H9 (cell line): Measurements from ENCODE around the gene PMF1. TPM values are rescaled to one million over a fixed set of nuclear protein-coding genes. Genes with fewer than 3 reads are reported as not detected.
A peak's percentile ranks its signal among the peaks of the same experiment; 100 is the strongest.

ENCODE experiments used
- DNase-seq: peaks from one replicate; pipeline ENCODE4 v3.0.0-alpha.2; 2017
- H2AFZ ChIP-seq: one replicate; pipeline ENCODE4 v1.6.1; 2013; ENCODE audit warnings: mild to moderate bottlenecking, low read length, control low read depth, moderate library complexity
- H2AK5ac ChIP-seq: 2 replicates; pipeline ENCODE4 v1.6.1; 2013; ENCODE audit warnings: low read length, control low read depth, mixed read lengths; ENCODE audit not compliant: insufficient read length
- H2BK120ac ChIP-seq: one replicate; pipeline ENCODE4 v1.6.1; 2013; ENCODE audit warnings: low read depth, mild to moderate bottlenecking, low read length, control low read depth, inconsistent platforms; ENCODE audit not compliant: poor library complexity, severe bottlenecking
- H2BK12ac ChIP-seq: 2 replicates; pipeline ENCODE4 v1.6.1; 2013; ENCODE audit warnings: low read length, control low read depth, mixed read lengths, low read depth; ENCODE audit not compliant: insufficient read length
- H2BK15ac ChIP-seq: 2 replicates; pipeline ENCODE4 v1.6.1; 2013; ENCODE audit warnings: low read depth, low read length, control low read depth
- H2BK20ac ChIP-seq: one replicate; pipeline ENCODE4 v1.6.1; 2013; ENCODE audit warnings: low read depth, mild to moderate bottlenecking, low read length, control low read depth, inconsistent platforms; ENCODE audit not compliant: poor library complexity, severe bottlenecking
- H2BK5ac ChIP-seq: 2 replicates; pipeline ENCODE4 v1.6.1; 2013; ENCODE audit warnings: low read length, control low read depth, mixed read lengths; ENCODE audit not compliant: insufficient read length
- H3K14ac ChIP-seq: 2 replicates; pipeline ENCODE4 v1.6.1; 2013; ENCODE audit warnings: low read length, control low read depth; ENCODE audit not compliant: insufficient read depth
- H3K18ac ChIP-seq: 2 replicates; pipeline ENCODE4 v1.6.1; 2013; ENCODE audit warnings: low read depth, mild to moderate bottlenecking, mixed read lengths, low read length, control low read depth; ENCODE audit not compliant: insufficient read length
- H3K23ac ChIP-seq: 2 replicates; pipeline ENCODE4 v1.6.1; 2013; ENCODE audit warnings: low read length, control low read depth, mixed read lengths, low read depth; ENCODE audit not compliant: insufficient read length
- H3K23me2 ChIP-seq: 2 replicates; pipeline ENCODE4 v1.6.1; 2013; ENCODE audit warnings: low read depth, mild to moderate bottlenecking, mixed read lengths, low read length, control low read depth; ENCODE audit not compliant: insufficient read length, poor library complexity, severe bottlenecking
- H3K27ac ChIP-seq: 2 replicates; pipeline ENCODE4 v1.5.1; 2013; ENCODE audit warnings: low read length, control low read depth, mixed read lengths, low read depth; ENCODE audit not compliant: insufficient read length
- H3K27me3 ChIP-seq: 2 replicates; pipeline ENCODE4 v1.6.1; 2013; ENCODE audit warnings: low read length, control low read depth, inconsistent platforms; ENCODE audit not compliant: insufficient read depth
- H3K4ac ChIP-seq: 2 replicates; pipeline ENCODE4 v1.6.1; 2013; ENCODE audit warnings: low read depth, mild to moderate bottlenecking, control low read depth, inconsistent platforms, low read length, moderate library complexity
- H3K4me1 ChIP-seq: 2 replicates; pipeline ENCODE4 v1.6.1; 2013; ENCODE audit warnings: low read length, control low read depth, inconsistent platforms; ENCODE audit not compliant: insufficient read depth
- H3K4me2 ChIP-seq: 2 replicates; pipeline ENCODE4 v1.6.1; 2013; ENCODE audit warnings: low read length, control low read depth, mixed read lengths; ENCODE audit not compliant: insufficient read length, insufficient read depth
- H3K56ac ChIP-seq: 2 replicates; pipeline ENCODE4 v1.6.1; 2013; ENCODE audit warnings: low read depth, mild to moderate bottlenecking, mixed read lengths, low read length, control low read depth; ENCODE audit not compliant: insufficient read length
- H3K79me1 ChIP-seq: 2 replicates; pipeline ENCODE4 v1.6.1; 2013; ENCODE audit warnings: low read depth, mild to moderate bottlenecking, moderate library complexity, low read length, control low read depth, inconsistent platforms; ENCODE audit not compliant: insufficient read depth, poor library complexity, severe bottlenecking
- H3K79me2 ChIP-seq: 2 replicates; pipeline ENCODE4 v1.6.1; 2013; ENCODE audit warnings: low read length, control low read depth, inconsistent platforms; ENCODE audit not compliant: insufficient read depth
- H3K9ac ChIP-seq: 2 replicates; pipeline ENCODE4 v1.6.1; 2013; ENCODE audit warnings: low read length, control low read depth, mixed read lengths; ENCODE audit not compliant: insufficient read length; ENCODE audit errors: extremely low read depth
- H3K9me3 ChIP-seq: one replicate; pipeline ENCODE4 v1.6.1; 2013; ENCODE audit warnings: low read depth, low read length, inconsistent platforms; ENCODE audit not compliant: control insufficient read depth
- H3T11ph ChIP-seq: one replicate; pipeline ENCODE4 v1.6.1; 2013; ENCODE audit warnings: mild to moderate bottlenecking, low read length, control low read depth, inconsistent platforms
- H4K20me1 ChIP-seq: one replicate; pipeline ENCODE4 v1.6.1; 2013; ENCODE audit not compliant: control insufficient read depth, insufficient read length, insufficient read depth
- H4K5ac ChIP-seq: 2 replicates; pipeline ENCODE4 v1.6.1; 2013; ENCODE audit warnings: low read depth, mild to moderate bottlenecking, mixed read lengths, low read length, control low read depth; ENCODE audit not compliant: insufficient read length
- H4K8ac ChIP-seq: replicated peaks from 2 replicates; pipeline ENCODE4 v1.6.1; 2013; ENCODE audit warnings: low read length, control low read depth, mixed read lengths, low read depth; ENCODE audit not compliant: insufficient read length
- H4K91ac ChIP-seq: 2 replicates; pipeline ENCODE4 v1.6.1; 2013; ENCODE audit warnings: low read depth, mild to moderate bottlenecking, moderate library complexity, mixed read lengths, low read length, control low read depth; ENCODE audit not compliant: insufficient read length
- H3K27ac Mint-ChIP-seq, 3 experiments: 2 replicates in 2 of 3; 3 replicates in 1 of 3; pipeline ENCODE4 v1.8.0; 2020 to 2021; ENCODE audit warnings: mixed read lengths in 3 of 3, mild to moderate bottlenecking in 1 of 3, moderate library complexity in 1 of 3
- H3K27me3 Mint-ChIP-seq: 2 replicates; pipeline ENCODE4 v1.8.0; 2021; ENCODE audit warnings: low read depth, mild to moderate bottlenecking, moderate library complexity, mixed read lengths
- H3K36me3 Mint-ChIP-seq, 3 experiments: 2 replicates in 2 of 3; 3 replicates in 1 of 3; pipeline ENCODE4 v1.8.0; 2020 to 2021; ENCODE audit warnings: low read depth in 3 of 3, mixed read lengths in 3 of 3; ENCODE audit not compliant: insufficient read depth in 1 of 3
- H3K4me1 Mint-ChIP-seq, 2 experiments: 2 replicates each; pipeline ENCODE4 v1.8.0; 2020; ENCODE audit warnings: mixed read lengths in 2 of 2
- H3K4me3 Mint-ChIP-seq, 2 experiments: 2 replicates in 1 of 2; 3 replicates in 1 of 2; pipeline ENCODE4 v1.8.0; 2020 to 2021; ENCODE audit warnings: mild to moderate bottlenecking in 2 of 2, mixed read lengths in 2 of 2, moderate library complexity in 1 of 2
- H3K9me3 Mint-ChIP-seq, 2 experiments: 2 replicates in 1 of 2; 3 replicates in 1 of 2; pipeline ENCODE4 v1.8.0; 2020; ENCODE audit warnings: mild to moderate bottlenecking in 2 of 2, mixed read lengths in 2 of 2, moderate library complexity in 1 of 2
- WGBS: extraction: QIAGEN DNeasy Blood & Tissue Kit; methylation state at CpG from one replicate; pipeline ENCODE4 v1.1.7; 2013; ENCODE audit warnings: missing lambda C conversion rate, low lambda C conversion rate, mixed read lengths; ENCODE audit not compliant: insufficient read length; ENCODE audit errors: extremely low coverage; 5-methylcytosine and 5-hydroxymethylcytosine counted together
- total RNA-seq: library from RNA; stranded (reverse); gene quantifications from 2 replicates; pipeline ENCODE4 v1.2.1, GENCODE V29; 2021
- TF ChIP-seq, protein P1 (sequence below): fragments of 200-600 bp; sonication (generic); conservative IDR thresholded peaks from 3 replicates; pipeline ENCODE4 v1.8.0; 2021; ENCODE audit warnings: antibody characterized with exemption, mild to moderate bottlenecking

Gene PMF1
- total RNA-seq, 1 experiment from 2014 or later, result 136 TPM

DNA sequence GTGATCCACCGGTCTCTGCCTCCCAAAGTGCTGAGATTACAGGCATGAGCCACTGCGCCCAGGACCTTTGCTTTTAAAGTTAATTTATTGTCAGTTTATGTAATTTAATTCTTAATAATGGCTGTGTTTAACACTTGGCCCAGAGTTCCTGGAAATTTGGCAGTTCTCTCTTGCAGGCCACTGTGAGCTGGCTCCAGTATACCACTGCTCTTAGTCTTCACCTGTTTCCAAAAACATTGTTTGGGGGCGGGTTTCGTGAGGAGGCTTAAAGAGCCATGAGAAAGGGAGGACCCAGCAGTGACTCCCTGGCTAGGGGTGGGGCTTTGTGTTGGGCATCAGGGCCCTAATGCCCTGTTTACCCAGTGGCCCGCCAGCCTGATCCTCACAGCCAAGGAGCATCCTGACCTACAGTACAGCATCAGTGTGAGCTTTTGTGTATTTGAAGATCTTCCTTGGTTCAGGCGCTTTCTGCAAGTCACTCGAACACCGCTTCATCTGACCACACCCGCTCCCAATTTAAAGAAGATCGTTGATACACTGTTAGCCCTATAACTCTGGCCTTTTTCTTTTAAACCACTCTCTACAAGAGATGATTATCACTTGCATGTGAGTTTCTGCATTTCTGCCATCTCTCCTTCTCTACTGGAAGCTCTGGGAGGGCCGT, 17.1 kb downstream of the PMF1 start:
- Histone ChIP-seq H3K4ac (no peak overlapping the region), H3K9me3 (no peaks in the 10 kb centered on the region), H3K4me1 (no peaks in the 10 kb centered on the region), H2AK5ac (no peak overlapping the region), H3K18ac (no peak overlapping the region), H3K14ac (no peak overlapping the region), H4K20me1 (no peaks in the 10 kb centered on the region), H3K23me2 (no peaks in the 10 kb centered on the region), H4K8ac (no peak overlapping the region), H2AFZ (no peak overlapping the region), H4K91ac (no peak overlapping the region), H3K79me1 (no peaks in the 10 kb centered on the region), H3K27ac (no peak overlapping the region), H2BK15ac (no peak overlapping the region), H2BK120ac (no peak overlapping the region), H3K4me2 (no peak overlapping the region), H4K5ac (no peak overlapping the region), H2BK12ac (no peak overlapping the region), H2BK5ac (no peak overlapping the region), H3K23ac (no peak overlapping the region), H3K9ac (no peak overlapping the region), H3K27me3 (no peaks in the 10 kb centered on the region; the same call in 1 of the 2 replicates), H2BK20ac (no peak overlapping the region), H3K56ac (no peak overlapping the region), H3K79me2 (no peaks in the 10 kb centered on the region), H3T11ph (no peak overlapping the region)
- DNase-seq, result no peak
- Mint-ChIP-seq H3K4me3 (peak overlapping the region in 1 of 2 experiments; percentile 23; a peak in 1 of 5 replicates), H3K4me1 (peaks cover 5 to 6% of the 10 kb centered on the region in 2 experiments), H3K9me3 (no peaks in the 10 kb centered on the region), H3K27ac (peak overlapping the region in 1 of 3 experiments; percentile 51; a peak in 3 of 7 replicates), H3K27me3 (no peaks in the 10 kb centered on the region), H3K36me3 (peaks cover 20 to 57% (median 51%) of the 10 kb centered on the region in 3 experiments)
- no CpG with 5 or more reads among the region's 11 CpGs for whole genome bisulfite sequencing
- TF ChIP-seq, protein P1, sequence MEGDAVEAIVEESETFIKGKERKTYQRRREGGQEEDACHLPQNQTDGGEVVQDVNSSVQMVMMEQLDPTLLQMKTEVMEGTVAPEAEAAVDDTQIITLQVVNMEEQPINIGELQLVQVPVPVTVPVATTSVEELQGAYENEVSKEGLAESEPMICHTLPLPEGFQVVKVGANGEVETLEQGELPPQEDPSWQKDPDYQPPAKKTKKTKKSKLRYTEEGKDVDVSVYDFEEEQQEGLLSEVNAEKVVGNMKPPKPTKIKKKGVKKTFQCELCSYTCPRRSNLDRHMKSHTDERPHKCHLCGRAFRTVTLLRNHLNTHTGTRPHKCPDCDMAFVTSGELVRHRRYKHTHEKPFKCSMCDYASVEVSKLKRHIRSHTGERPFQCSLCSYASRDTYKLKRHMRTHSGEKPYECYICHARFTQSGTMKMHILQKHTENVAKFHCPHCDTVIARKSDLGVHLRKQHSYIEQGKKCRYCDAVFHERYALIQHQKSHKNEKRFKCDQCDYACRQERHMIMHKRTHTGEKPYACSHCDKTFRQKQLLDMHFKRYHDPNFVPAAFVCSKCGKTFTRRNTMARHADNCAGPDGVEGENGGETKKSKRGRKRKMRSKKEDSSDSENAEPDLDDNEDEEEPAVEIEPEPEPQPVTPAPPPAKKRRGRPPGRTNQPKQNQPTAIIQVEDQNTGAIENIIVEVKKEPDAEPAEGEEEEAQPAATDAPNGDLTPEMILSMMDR, result no peak
